ENCODE data around the gene KLHL26. TPM values are rescaled to one million over a fixed set of nuclear protein-coding genes. Genes with fewer than 3 reads are reported as not detected.
A peak's percentile ranks its signal among the peaks of the same experiment; 100 is the strongest.

KLHL26 gene
- total RNA-seq, 3 donors from 2014 or later: 7.6 to 16.6 (median 8.9) TPM

DNA sequence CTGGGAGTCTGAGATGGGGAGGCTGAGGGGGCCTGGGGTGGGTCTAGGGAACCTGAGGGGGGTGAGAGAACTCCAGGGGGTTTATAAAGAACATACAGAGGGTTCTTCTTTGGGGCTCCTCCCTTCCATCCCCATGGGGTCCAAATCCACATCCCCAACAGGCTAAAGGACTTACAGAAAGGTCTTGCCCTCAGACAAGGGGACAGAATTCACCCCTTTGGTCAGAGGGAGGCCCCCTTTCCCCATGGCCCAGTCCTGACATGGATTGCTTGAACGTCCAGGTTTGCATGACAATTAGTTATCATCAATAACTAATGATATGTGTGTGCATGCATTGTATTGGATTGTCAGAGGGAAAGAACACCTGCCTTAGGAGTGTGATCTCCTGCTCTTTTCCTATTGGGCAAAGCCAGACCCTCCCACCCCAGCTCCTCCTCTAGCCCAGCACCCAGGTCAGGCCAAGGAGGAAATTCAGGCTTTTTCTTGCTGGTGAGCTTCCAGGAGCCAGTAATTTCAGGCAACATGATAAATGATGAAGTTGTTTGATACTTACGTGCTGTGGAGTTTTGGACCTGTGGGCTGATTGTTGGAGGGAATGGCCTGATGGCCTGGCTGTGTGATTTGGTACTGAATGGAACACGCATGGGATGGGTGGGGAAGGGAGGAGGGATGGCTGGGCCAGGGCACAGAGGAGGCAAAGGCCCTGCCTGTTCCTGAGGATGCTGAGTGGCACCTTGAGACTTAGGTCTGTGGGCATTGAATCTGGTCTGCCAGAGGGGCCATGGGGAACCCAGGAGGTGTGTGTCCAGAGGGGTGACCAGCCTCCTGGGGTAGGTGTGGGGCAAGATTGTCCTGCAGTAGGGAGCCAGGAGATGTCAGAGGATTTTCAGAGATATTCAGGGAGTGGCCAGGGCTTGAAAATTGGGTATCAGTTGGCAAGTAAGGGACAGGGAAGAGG is 1.1 kb downstream of the KLHL26 start:
- no peak for TF ChIP-seq CTCF (IDR thresholded peaks at IDR 0.05)
- intact Hi-C loops (cut with DNase I, micrococcal nuclease): no loop called here
- DNase-seq: peak; percentile 67 to 71 (median 67)

GRCh38 chr19:18639706-18640243 is 2.9 kb downstream of the KLHL26 start:
- no peaks in the 10 kb centered on the region for H3K9me3 ChIP-seq
- no peak for DNase-seq
- H3K4me3 ChIP-seq: no peak overlapping the region
- ATAC-seq: no peak
- intact Hi-C loops (cut with DNase I, micrococcal nuclease): no loop called here
- peaks cover 24% of the 10 kb centered on the region for H3K4me1 ChIP-seq (ENCODE audit: low read depth)
- H3K36me3 ChIP-seq (ENCODE audit: low read depth): no peaks in the 10 kb centered on the region
- TF ChIP-seq CTCF (IDR thresholded peaks at IDR 0.05): no peak

More for the DNA sequence above, 1.1 kb downstream of the KLHL26 start:
- no peaks in the 10 kb centered on the region for H3K9me3 ChIP-seq
- H3K4me3 ChIP-seq: no peak overlapping the region
- no peaks in the 10 kb centered on the region for H3K36me3 ChIP-seq (ENCODE audit: low read depth)
- ATAC-seq: peak; percentile 43
- peaks cover 24% of the 10 kb centered on the region for H3K4me1 ChIP-seq (ENCODE audit: low read depth)

DNA sequence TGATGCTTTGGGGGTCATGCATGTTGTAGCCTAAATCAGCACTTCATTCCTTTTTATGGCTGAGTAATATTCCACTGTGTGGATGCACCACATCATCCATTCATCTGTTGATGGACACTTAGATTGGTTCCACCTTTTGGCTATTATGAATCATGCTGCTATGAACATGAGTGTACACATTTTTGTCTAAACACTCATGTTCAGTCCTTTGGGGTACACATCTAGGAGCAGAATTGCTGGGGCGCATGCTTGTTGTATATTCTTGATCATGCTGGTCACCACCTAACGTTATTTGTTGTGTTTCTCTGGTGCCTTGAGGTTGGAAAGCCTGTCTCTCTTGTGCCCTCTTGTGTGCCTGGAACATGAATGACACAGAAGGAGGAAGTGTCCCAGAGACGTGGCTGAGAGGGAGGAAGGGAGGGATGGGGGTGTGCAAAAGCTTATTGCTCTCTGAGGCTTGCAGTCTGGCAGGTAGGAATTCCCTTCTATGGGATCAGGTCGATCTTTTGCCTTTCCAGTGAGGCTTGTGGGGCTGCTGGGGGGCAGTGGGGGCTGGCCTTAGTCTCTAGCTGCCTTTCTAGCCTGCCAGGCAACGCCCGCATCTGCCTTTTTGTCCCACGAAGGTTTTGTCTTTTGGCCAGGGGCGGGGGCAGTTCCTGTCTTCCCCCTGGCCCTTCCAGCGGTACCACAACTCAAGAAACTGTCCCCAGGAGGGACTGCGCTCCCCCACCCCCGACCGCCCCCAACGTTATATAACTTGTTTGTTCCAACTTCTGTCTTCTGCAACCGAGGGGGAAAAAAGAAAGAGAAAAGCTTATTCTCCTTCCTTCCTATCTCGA is 7.6 kb downstream of the KLHL26 start:
- ATAC-seq: peak; percentile 83

DNA sequence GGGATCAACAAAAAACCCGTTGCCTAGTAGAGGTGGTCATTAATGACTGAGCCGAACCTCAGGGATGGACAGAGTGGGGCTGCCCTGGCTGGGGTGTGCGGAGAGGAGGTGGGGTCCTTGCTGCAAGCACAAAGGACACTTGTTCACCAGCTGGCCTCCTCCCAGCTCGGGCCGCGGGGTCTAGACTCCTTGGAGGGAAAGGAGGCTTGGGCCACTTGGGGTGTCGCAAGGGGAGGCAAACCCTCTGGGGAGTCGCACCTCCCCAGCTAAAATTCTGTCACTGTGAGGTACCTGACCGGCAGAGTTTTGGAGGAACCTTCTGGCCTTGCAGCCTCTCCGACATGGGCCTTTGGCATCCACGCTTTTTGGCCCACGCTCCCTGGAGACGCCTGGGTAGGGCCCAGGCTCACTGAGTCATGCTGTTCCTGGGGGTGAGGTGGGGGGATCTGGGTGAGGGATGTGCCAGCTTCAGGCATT is 8.2 kb downstream of the KLHL26 start:
- TF ChIP-seq CTCF (IDR thresholded peaks at IDR 0.05): no peak
- H3K36me3 ChIP-seq (ENCODE audit: low read depth): no peaks in the 10 kb centered on the region
- DNase-seq (no peak), ATAC-seq (no peak)
- H3K9me3 ChIP-seq: no peaks in the 10 kb centered on the region
- H3K4me3 ChIP-seq: no peak overlapping the region
- peaks cover 7% of the 10 kb centered on the region for H3K4me1 ChIP-seq (ENCODE audit: low read depth)
- intact Hi-C loops (cut with DNase I, micrococcal nuclease): no loop called here

More for the DNA sequence above, 7.6 kb downstream of the KLHL26 start:
- TF ChIP-seq CTCF (IDR thresholded peaks at IDR 0.05): no peak
- peak in 1 of 3 donors; percentile 36 for DNase-seq
- H3K4me3 ChIP-seq: no peak overlapping the region
- H3K9me3 ChIP-seq: no peaks in the 10 kb centered on the region
- intact Hi-C loops (cut with DNase I, micrococcal nuclease): no loop called here
- peaks cover 7% of the 10 kb centered on the region for H3K4me1 ChIP-seq (ENCODE audit: low read depth)
- no peaks in the 10 kb centered on the region for H3K36me3 ChIP-seq (ENCODE audit: low read depth)

Measured in mucosa of descending colon (tissue), 3 donors.